ENCODE data around the gene TUT4. TPM values are rescaled to one million over a fixed set of nuclear protein-coding genes. Genes with fewer than 3 reads are reported as not detected.

Gene TUT4
- polyA plus RNA-seq, 3 donors = 4.3 to 24.2 (median 7.6) TPM

- H4K20me1 ChIP-seq (ENCODE audit: insufficient read depth, low read length) = no peaks in the 10 kb centered on the region
- intact Hi-C loops (cut with micrococcal nuclease) = no loop called here
- H3K9me3 ChIP-seq (replicated peaks in 1 of 2; ENCODE audit: control insufficient read depth in 1 of 2, insufficient read depth in 1 of 2, low read length in 2 of 2) = no peaks in the 10 kb centered on the region
- TF ChIP-seq CTCF (IDR thresholded peaks at IDR 0.05) = no peak
- H3K9me3 Mint-ChIP-seq = no peaks in the 10 kb centered on the region
- H3K4me1 ChIP-seq (ENCODE audit: control insufficient read depth in 1 of 2, insufficient read depth in 2 of 2, low read length in 2 of 2) = no peaks in the 10 kb centered on the region
- no peak overlapping the region for H2AFZ ChIP-seq (ENCODE audit: insufficient read depth, low read depth, low read length, poor library complexity, severe bottlenecking)
- peaks cover 0 to 6% (median 0%) of the 10 kb centered on the region in 3 donors for H3K27me3 Mint-ChIP-seq (ENCODE audit: low read depth in 3 of 3)
- WGBS (ENCODE audit: insufficient coverage) = 17% methylated on average over 2 of the region's 2 CpGs
- H3K36me3 Mint-ChIP-seq = peaks cover 31 to 32% of the 10 kb centered on the region in 2 donors
- no peak overlapping the region for H3K4me2 ChIP-seq (replicated peaks; ENCODE audit: extremely low read depth, low read length, poor library complexity, severe bottlenecking)
- no peak overlapping the region for H3K4me3 Mint-ChIP-seq
- H3K4me3 ChIP-seq (replicated peaks in 1 of 3; ENCODE audit: low read depth in 2 of 3, low read length in 3 of 3) = no peak overlapping the region
- no peaks in the 10 kb centered on the region for H3K79me2 ChIP-seq (ENCODE audit: insufficient read depth, low read length)
- H3K27ac ChIP-seq (ENCODE audit: low read depth in 1 of 2, low read length in 2 of 2) = no peak overlapping the region
- no peaks in the 10 kb centered on the region for H3K27me3 ChIP-seq (ENCODE audit: control insufficient read depth in 2 of 2, insufficient read depth in 2 of 2, low read length in 2 of 2)
- DNase-seq = no peak
- H3K27ac Mint-ChIP-seq = no peak overlapping the region
- no peaks in the 10 kb centered on the region for H3K4me1 Mint-ChIP-seq
- H3K36me3 ChIP-seq (replicated peaks in 1 of 2; ENCODE audit: control insufficient read depth in 1 of 2, insufficient read depth in 2 of 2, low read length in 2 of 2) = peaks cover 14 to 48% of the 10 kb centered on the region in 2 donors
- no peak overlapping the region for H3K9ac ChIP-seq (ENCODE audit: insufficient read depth, low read length, poor library complexity, severe bottlenecking)
Observed at GRCh38 chr1:52479076-52479475, 73.8 kb downstream of the TUT4 start.

- Mint-ChIP-seq H3K4me1 (no peaks in the 10 kb centered on the region), H3K27ac (no peak overlapping the region), H3K4me3 (no peak overlapping the region), H3K36me3 (peaks cover 35 to 37% of the 10 kb centered on the region in 2 donors), H3K27me3 (ENCODE audit: low read depth in 3 of 3) (peaks cover 0 to 6% (median 0%) of the 10 kb centered on the region in 3 donors), H3K9me3 (no peaks in the 10 kb centered on the region)
- no peaks in the 10 kb centered on the region for H3K27me3 ChIP-seq (ENCODE audit: control insufficient read depth in 2 of 2, insufficient read depth in 2 of 2, low read length in 2 of 2)
- H3K4me1 ChIP-seq (ENCODE audit: control insufficient read depth in 1 of 2, insufficient read depth in 2 of 2, low read length in 2 of 2) = no peaks in the 10 kb centered on the region
- peaks cover 14 to 48% of the 10 kb centered on the region in 2 donors for H3K36me3 ChIP-seq (replicated peaks in 1 of 2; ENCODE audit: control insufficient read depth in 1 of 2, insufficient read depth in 2 of 2, low read length in 2 of 2)
- no peaks in the 10 kb centered on the region for H3K9me3 ChIP-seq (replicated peaks in 1 of 2; ENCODE audit: control insufficient read depth in 1 of 2, insufficient read depth in 1 of 2, low read length in 2 of 2)
- no peak overlapping the region for H3K27ac ChIP-seq (ENCODE audit: low read depth in 1 of 2, low read length in 2 of 2)
- H3K4me2 ChIP-seq (replicated peaks; ENCODE audit: extremely low read depth, low read length, poor library complexity, severe bottlenecking) = no peak overlapping the region
- no peak overlapping the region for H3K4me3 ChIP-seq (replicated peaks in 1 of 3; ENCODE audit: low read depth in 2 of 3, low read length in 3 of 3)
- no peak overlapping the region for H2AFZ ChIP-seq (ENCODE audit: insufficient read depth, low read depth, low read length, poor library complexity, severe bottlenecking)
- no peaks in the 10 kb centered on the region for H4K20me1 ChIP-seq (ENCODE audit: insufficient read depth, low read length)
- H3K9ac ChIP-seq (ENCODE audit: insufficient read depth, low read length, poor library complexity, severe bottlenecking) = no peak overlapping the region
- H3K79me2 ChIP-seq (ENCODE audit: insufficient read depth, low read length) = no peaks in the 10 kb centered on the region
- no peak for TF ChIP-seq CTCF (IDR thresholded peaks at IDR 0.05)
- WGBS (ENCODE audit: insufficient coverage) = 100% methylated on average over 1 of the region's 1 CpG
- intact Hi-C loops (cut with micrococcal nuclease) = no loop called here
- no peak for DNase-seq
Observed at GRCh38 chr1:52477876-52478275, 75.0 kb downstream of the TUT4 start.

Measured in CD14-positive monocyte (primary cell).